GM12891 (cell line): ENCODE data around the gene FRMD3.

ENCODE experiments used
- DNase-seq: peaks from one replicate; pipeline ENCODE4 v3.0.0; 2011; ENCODE audit warnings: low spot score; ENCODE audit not compliant: insufficient read length
- FAIRE-seq: peaks from 2 replicates; lab custom pipeline; 2011; peaks lifted over from hg19 to GRCh38; lab: Jason Lieb, UNC
- PAX5 ChIP-seq: IDR thresholded peaks from 2 replicates; pipeline ENCODE4 v1.6.1; 2011; ENCODE audit warnings: low read length, moderate library complexity, mild to moderate bottlenecking; ENCODE audit not compliant: insufficient read depth, severe bottlenecking
- POLR2A ChIP-seq: IDR thresholded peaks from 2 replicates; pipeline ENCODE4 v1.6.1; 2011; ENCODE audit warnings: low read depth, low read length, control low read depth
- POLR2AphosphoS5 ChIP-seq: IDR thresholded peaks from 2 replicates; pipeline ENCODE4 v1.6.1; 2011; ENCODE audit warnings: low read depth, low read length, control low read depth
- POU2F2 ChIP-seq: IDR thresholded peaks from 2 replicates; pipeline ENCODE4 v1.6.1; 2011; ENCODE audit warnings: low read depth, mild to moderate bottlenecking, control low read depth, low read length, moderate library complexity
- SPI1 ChIP-seq: IDR thresholded peaks from 2 replicates; pipeline ENCODE4 v1.6.1; 2011; ENCODE audit warnings: low read depth, low read length, control low read depth
- TAF1 ChIP-seq: IDR thresholded peaks from 2 replicates; pipeline ENCODE4 v1.6.1; 2011; ENCODE audit warnings: low read depth, low read length, control low read depth

FRMD3 gene

GRCh38 chr9:83413367-83413766 lies 124.8 kb downstream of the FRMD3 start:
- no peak for TF ChIP-seq PAX5
- no peak for TF ChIP-seq POLR2AphosphoS5
- TF ChIP-seq TAF1, result no peak
- no peak for TF ChIP-seq SPI1
- TF ChIP-seq POLR2A, result no peak
- no peak for TF ChIP-seq POU2F2
- DNase-seq, result no peak
- no peak for FAIRE-seq

GRCh38 chr9:83410701-83411100 lies 127.5 kb downstream of the FRMD3 start:
- TF ChIP-seq POLR2AphosphoS5 (no peak), POLR2A (no peak), PAX5 (no peak), TAF1 (no peak), POU2F2 (no peak), SPI1 (no peak)
- FAIRE-seq (no peak), DNase-seq (no peak)

GRCh38 chr9:83406921-83407320 lies 131.3 kb downstream of the FRMD3 start:
- TF ChIP-seq POU2F2 (no peak), POLR2A (no peak), TAF1 (no peak), POLR2AphosphoS5 (no peak), SPI1 (no peak), PAX5 (no peak)
- no peak for FAIRE-seq
- no peak for DNase-seq

- DNase-seq (no peak), FAIRE-seq (no peak)
- no peak for TF ChIP-seq POU2F2
- no peak for TF ChIP-seq SPI1
- no peak for TF ChIP-seq POLR2A
- TF ChIP-seq POLR2AphosphoS5, result no peak
- TF ChIP-seq TAF1, result no peak
- no peak for TF ChIP-seq PAX5
Observed at GRCh38 chr9:83405759-83406158, 132.4 kb downstream of the FRMD3 start.

GRCh38 chr9:83403527-83404238 lies 134.5 kb downstream of the FRMD3 start:
- no peak for DNase-seq
- FAIRE-seq, result no peak
- TF ChIP-seq POU2F2 (no peak), SPI1 (no peak), POLR2AphosphoS5 (no peak), PAX5 (no peak), TAF1 (no peak), POLR2A (no peak)

GRCh38 chr9:83401328-83401900 lies 136.8 kb downstream of the FRMD3 start:
- DNase-seq (no peak), FAIRE-seq (no peak)
- TF ChIP-seq TAF1, result no peak
- TF ChIP-seq PAX5, result no peak
- no peak for TF ChIP-seq POLR2A
- no peak for TF ChIP-seq SPI1
- no peak for TF ChIP-seq POU2F2
- TF ChIP-seq POLR2AphosphoS5, result no peak

- FAIRE-seq (no peak), DNase-seq (no peak)
- TF ChIP-seq SPI1, result no peak
- TF ChIP-seq TAF1, result no peak
- no peak for TF ChIP-seq POU2F2
- no peak for TF ChIP-seq POLR2A
- TF ChIP-seq POLR2AphosphoS5, result no peak
- no peak for TF ChIP-seq PAX5
Observed at GRCh38 chr9:83396813-83397212, 141.4 kb downstream of the FRMD3 start.

GRCh38 chr9:83396342-83396741 lies 141.9 kb downstream of the FRMD3 start:
- no peak for TF ChIP-seq TAF1
- no peak for TF ChIP-seq PAX5
- no peak for TF ChIP-seq SPI1
- FAIRE-seq (no peak), DNase-seq (no peak)

GRCh38 chr9:83392228-83392627 lies 146.0 kb downstream of the FRMD3 start:
- FAIRE-seq (no peak), DNase-seq (no peak)
- no peak for TF ChIP-seq SPI1
- no peak for TF ChIP-seq POLR2A
- TF ChIP-seq POLR2AphosphoS5, result no peak
- no peak for TF ChIP-seq POU2F2

- DNase-seq (no peak), FAIRE-seq (no peak)
- TF ChIP-seq PAX5 (no peak), SPI1 (no peak), POU2F2 (no peak)
Observed at GRCh38 chr9:83388346-83388745, 149.9 kb downstream of the FRMD3 start.
